ENCODE data around the gene MYO7B.

DNA sequence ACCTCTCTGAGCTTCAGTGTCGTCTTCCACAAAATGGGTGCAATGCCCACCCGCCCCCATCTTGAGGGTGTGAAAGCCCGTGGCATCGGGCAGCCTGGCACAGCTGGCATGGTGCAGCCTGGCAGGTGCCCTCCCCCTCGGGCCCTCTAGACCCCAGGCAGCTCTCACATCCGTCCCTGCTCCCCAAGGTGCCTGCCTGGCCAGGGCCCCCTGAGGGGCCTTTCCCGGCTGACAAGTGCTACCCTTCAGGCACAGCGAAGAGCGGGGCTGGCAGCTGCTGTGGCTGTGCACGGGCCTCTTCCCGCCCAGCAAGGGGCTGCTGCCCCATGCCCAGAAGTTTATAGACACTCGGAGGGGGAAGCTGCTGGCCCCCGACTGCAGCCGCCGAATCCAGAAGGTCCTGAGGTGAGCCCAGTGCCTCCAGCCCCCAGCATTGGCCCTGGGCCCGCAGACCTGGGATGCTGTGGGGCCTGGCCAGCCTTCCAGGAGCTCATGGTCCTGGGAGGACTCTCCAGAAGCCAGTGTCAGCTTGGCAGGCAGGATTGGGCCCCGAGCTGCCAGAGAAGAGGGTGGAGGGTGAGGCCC lies 96.6 kb downstream of the MYO7B start:
- TF ChIP-seq CTCF (IDR thresholded peaks at IDR 0.05) (no peak), POLR2A (IDR thresholded peaks at IDR 0.05) (no peak)

Data from lower leg skin (tissue), 3 donors.